Posterior cingulate gyrus (tissue), 11 donors: ENCODE measurements around the gene C1orf198.

Experiments used
- DNase-seq, 10 donors: peaks; one replicate each; pipeline versions ENCODE4 v3.0.0 to v3.0.0-alpha.2; 2020 to 2021; ENCODE audit warnings: mixed read lengths in 3 of 10
- intact Hi-C: fragments of 100-400 bp; cut with DNase I; formaldehyde crosslinking; loops from one replicate; pipeline ENCODE4 v1.15.1; 2023

Gene C1orf198

GRCh38 chr1:230894664-230895063 is 26.3 kb upstream of the C1orf198 start:
- intact Hi-C loops = no loop called here

GRCh38 chr1:230894032-230894431 is 25.7 kb upstream of the C1orf198 start:
- DNase-seq = no peak
- intact Hi-C loops = no loop called here

More at GRCh38 chr1:230894664-230895063, 26.3 kb upstream of the C1orf198 start:
- no peak for DNase-seq

GRCh38 chr1:230892018-230892491 is 23.7 kb upstream of the C1orf198 start:
- intact Hi-C loops = no loop called here
- no peak for DNase-seq

GRCh38 chr1:230891413-230891812 is 23.1 kb upstream of the C1orf198 start:
- intact Hi-C loops = no loop called here
- no peak for DNase-seq

- intact Hi-C loops = no loop called here
- no peak for DNase-seq
Measured at GRCh38 chr1:230884646-230885045, 16.3 kb upstream of the C1orf198 start.

- DNase-seq = peak in 5 of 10 donors; percentile 23 to 89 (median 75)
- intact Hi-C loops = no loop called here
Measured at GRCh38 chr1:230883967-230884366, 15.6 kb upstream of the C1orf198 start.

DNA sequence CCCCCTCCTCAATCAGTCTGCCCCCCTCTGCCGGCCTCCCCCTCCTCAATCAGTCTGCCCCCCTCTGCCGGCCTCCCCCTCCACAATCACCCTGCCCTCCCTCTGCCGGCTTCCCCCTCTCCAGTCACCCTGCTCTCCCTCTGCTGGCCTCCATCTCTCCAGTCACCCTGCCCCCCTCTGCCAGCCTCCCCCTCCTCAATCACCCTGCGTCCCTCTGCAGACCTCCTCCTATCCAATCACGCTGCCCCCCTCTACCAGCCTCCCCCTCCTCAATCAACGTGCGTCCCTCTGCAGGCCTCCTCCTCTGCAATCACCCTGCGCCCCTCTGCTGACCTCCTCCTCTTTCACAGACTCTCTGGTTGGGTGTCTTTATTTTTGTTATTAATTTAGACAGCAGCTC is 11.5 kb upstream of the C1orf198 start:
- intact Hi-C loops = no loop called here
- no peak for DNase-seq

DNA sequence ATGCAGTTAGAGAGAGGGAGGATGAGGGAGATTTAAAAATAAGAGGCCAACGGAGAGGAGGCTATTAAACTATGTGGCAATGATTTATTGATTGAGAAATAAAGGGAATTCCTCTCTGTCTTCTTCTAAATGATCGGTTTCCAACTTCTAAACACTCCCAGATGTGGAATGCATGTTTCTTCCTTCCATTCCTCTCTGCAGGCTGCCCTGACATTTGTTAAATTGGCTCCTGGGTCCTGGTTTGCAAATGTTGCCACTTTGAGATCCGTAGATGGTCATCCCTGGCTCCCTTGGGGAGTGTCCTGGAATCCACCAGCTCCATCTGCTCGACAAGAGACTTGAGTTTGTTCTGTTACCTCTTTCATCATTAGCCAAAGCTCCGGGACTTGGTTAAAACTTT is 10.3 kb upstream of the C1orf198 start:
- intact Hi-C loops = no loop called here
- no peak for DNase-seq

- intact Hi-C loops = no loop called here
- no peak for DNase-seq
Measured at GRCh38 chr1:230877924-230878590, 9.7 kb upstream of the C1orf198 start.

- intact Hi-C loops = no loop called here
- DNase-seq = peak in 1 of 10 donors; percentile 25
Measured at GRCh38 chr1:230877146-230877923, 9.0 kb upstream of the C1orf198 start.

DNA sequence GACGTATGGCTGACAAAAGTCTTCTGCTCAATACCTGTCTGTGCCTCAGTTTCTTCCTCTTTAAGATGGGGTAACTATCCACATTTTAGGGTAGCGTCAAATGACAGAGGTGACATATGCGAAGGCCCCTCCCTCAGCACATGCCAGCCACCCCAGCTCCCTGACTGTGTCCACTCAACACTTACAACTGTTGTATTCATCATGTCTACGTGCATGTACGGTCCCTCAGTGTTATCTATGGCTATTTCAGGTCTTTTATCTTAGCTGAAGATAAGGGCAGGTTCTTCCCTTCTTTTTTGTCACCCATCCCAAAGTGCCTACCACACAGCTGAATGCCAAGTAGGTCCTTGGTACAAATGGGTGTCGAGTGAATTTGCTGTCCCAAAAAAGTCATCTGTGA is 8.3 kb upstream of the C1orf198 start:
- no peak for DNase-seq

GRCh38 chr1:230875370-230875769 is 7.0 kb upstream of the C1orf198 start:
- intact Hi-C loops = no loop called here
- DNase-seq = peak in 1 of 10 donors; percentile 59

More for the DNA sequence above, 8.3 kb upstream of the C1orf198 start:
- intact Hi-C loops = no loop called here

- no peak for DNase-seq
- intact Hi-C loops = no loop called here
Measured at GRCh38 chr1:230870916-230871315, 2.6 kb upstream of the C1orf198 start.

GRCh38 chr1:230869500-230869899 is 1.2 kb upstream of the C1orf198 start:
- intact Hi-C loops = loop anchor here (2.0 kb wide), 1 partner anchor 47 kb away; no protein-coding TSS in a partner anchor
- DNase-seq = no peak

DNA sequence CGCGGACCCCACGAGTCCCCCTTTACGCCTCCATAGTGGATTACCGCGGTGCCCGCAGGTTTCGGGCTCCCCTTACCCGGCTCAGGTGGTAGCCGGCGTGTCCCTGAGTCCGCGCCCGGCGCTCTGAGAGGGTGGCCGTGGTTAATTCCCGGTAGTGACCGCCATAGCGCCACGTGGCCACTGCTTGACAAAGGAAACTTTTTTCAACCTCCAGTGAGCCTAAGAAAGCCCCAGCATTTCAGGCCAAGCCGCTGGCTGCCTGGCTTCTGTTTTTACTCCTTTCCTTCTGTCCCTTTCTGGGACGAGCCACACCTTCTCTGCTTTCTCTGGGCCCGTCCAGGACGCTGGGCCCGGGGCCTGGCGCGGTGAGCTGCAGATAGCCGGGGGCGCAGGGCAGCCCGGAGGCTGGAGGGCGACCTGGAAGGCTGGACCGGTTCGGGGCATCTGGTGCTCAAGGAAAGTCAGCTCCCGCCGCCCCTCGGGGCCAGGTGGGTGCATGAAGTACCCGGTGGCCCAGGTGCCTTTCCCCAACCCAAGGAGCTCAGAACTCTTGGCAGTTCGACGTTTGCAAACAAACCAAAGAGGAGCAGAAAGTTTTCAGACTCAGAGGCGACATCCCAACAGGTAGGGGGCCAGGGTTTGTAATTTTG is 540 bp upstream of the C1orf198 start:
- intact Hi-C loops = loop anchor here (2.0 kb wide), 1 partner anchor 48 kb away; no protein-coding TSS in a partner anchor
- DNase-seq = peak in 8 of 10 donors; percentile 27 to 92 (median 56)

DNA sequence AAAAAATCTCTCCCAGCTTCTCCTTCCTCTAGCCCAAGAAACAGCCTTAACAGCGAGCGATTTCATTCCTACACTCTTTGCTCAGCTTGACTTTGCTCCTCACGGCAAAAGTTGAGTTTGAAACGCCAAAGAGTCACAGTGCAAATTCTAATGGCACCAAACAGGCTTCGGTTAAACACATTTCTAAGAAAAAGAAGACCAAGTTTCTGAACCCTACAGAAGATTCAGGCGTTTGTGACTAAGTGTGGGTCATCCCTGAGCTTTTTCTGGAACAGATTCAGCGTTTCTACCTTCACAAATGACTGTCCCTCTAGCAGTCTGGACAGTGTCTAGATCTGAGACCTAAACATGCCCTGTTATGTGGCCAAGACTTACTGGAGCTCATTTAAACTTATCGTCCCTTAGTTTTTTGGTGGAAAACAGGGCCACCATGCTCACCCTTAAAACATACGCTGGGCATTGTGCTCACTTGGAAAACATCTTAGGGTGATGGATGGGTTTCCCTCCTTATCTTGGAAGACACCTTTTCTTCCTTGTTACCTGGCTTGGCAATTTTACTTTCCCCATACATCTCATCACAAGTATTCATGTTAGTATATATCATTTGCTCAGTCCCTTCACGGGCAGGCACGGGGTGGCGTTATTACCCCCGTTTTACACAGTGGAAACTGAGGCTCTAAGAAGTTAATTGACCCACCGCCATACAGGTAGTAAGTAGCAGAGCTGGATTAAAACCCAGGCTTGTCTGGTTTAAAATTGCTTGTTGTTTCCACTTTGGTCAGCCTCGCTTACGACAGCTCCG is 1.0 kb downstream of the C1orf198 start:
- intact Hi-C loops = no loop called here
- no peak for DNase-seq

DNA sequence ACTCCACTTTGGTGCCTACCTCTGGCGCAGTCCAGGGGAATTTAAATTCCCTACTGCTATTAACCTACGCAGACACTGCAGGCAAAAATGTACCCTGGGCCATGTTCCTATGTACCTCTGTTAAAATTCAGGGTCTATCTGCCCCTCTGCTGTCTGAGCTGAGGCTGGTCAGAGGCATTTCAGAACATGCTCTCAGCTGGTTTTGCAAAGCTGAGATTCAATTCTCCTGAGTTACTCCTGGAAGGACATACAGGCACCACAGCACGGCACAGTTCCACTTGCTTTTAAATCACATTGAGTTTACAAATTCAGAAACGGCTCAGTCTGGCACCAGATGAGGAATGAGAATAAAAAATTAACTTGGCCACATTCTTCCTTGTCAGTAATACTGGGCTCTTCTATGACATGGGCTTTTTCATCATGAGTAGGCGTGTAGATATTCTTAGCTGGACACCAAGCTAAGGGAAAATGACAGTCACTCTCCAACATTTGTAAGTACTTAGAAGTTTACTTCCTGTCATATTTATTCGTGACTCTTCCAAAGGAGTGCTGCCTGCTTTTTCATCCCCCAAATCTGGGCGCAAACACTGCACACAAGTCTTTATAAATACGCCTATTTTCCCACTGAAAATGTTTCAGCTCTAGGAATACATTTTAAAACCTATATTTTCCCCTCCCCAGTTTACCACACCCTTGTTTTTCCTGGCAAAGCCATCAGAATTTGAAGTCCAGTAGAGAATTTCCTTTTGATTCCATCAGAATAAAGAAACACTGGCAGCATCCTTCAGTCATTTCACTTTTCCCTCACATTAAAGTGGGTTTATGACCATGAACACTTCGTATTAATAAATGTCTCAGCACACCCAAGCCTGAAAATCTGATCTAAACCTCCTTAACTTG is 1.9 kb downstream of the C1orf198 start:
- DNase-seq = no peak
- intact Hi-C loops = no loop called here

GRCh38 chr1:230865062-230865817 is 3.1 kb downstream of the C1orf198 start:
- no peak for DNase-seq
- intact Hi-C loops = no loop called here

GRCh38 chr1:230864441-230864840 is 3.9 kb downstream of the C1orf198 start:
- intact Hi-C loops = no loop called here
- peak in 4 of 10 donors; percentile 60 to 92 (median 71) for DNase-seq
